ENCODE results near the gene PTRHD1. TPM values are rescaled to one million over a fixed set of nuclear protein-coding genes. Genes with fewer than 3 reads are reported as not detected.

Gene PTRHD1
- total RNA-seq, 4 donors from 2014 or later = 4.7 to 226 (median 22.8) TPM

- H3K36me3 ChIP-seq = no peaks in the 10 kb centered on the region
- no peaks in the 10 kb centered on the region for H3K4me1 ChIP-seq
- intact Hi-C loops (cut with DNase I; ENCODE audit: low total_unique reads) = no loop called here
- H3K27me3 ChIP-seq = no peaks in the 10 kb centered on the region
- H3K4me3 ChIP-seq = no peak overlapping the region
- TF ChIP-seq POLR2A (IDR thresholded peaks at IDR 0.05) (no peak), CTCF (IDR thresholded peaks at IDR 0.05) (no peak)
- no peak for DNase-seq
- H3K27ac ChIP-seq = no peak overlapping the region
- H3K9me3 ChIP-seq = no peaks in the 10 kb centered on the region
Measured at GRCh38 chr2:24785671-24786321, 7.4 kb downstream of the PTRHD1 start.

DNA sequence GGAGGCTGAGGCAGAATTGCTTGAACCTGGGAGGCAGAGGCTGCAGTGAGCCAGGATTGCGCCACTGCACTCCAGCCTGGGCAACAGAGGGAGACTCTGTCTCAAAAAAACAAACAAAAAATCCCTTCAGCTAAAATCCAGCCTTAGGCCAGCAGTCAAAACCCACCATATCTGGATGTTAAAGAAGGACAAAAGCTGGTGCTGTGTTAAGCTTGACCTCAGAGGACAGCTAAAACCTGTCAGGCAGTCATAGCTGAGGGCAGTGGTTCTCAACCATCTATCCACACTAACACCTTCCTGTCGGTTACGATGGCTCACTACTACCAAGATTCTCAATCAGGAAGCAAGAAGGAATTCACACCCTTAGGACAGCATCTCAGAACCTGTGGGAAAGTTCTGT lies 9.6 kb downstream of the PTRHD1 start:
- H3K4me3 ChIP-seq = no peak overlapping the region
- H3K27ac ChIP-seq = no peak overlapping the region
- TF ChIP-seq POLR2A (IDR thresholded peaks at IDR 0.05) (no peak), CTCF (IDR thresholded peaks at IDR 0.05) (no peak)
- no peak for DNase-seq
- no peaks in the 10 kb centered on the region for H3K36me3 ChIP-seq
- H3K4me1 ChIP-seq = no peaks in the 10 kb centered on the region
- H3K9me3 ChIP-seq = no peaks in the 10 kb centered on the region
- intact Hi-C loops (cut with DNase I; ENCODE audit: low total_unique reads) = no loop called here
- no peaks in the 10 kb centered on the region for H3K27me3 ChIP-seq

DNA sequence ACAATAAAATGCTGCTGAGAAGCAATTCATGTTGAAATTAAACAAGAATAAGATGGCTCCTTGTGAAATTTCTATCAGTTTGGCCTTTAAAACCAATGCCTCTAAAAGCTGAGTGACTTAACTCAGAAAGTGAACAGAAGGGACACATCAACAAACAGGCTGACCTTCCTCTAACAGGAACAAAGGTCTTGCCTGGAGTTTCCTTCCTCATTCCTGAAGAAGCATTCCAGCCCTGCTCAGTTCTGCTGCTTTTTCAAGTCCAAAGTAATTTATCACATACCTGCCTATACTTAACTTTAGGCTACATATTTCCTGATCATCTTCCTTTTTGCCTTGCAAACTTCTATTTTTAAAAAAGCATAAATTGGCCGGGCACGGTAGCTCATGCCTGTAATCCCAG lies 14.1 kb downstream of the PTRHD1 start:
- Histone ChIP-seq H3K27me3 (no peaks in the 10 kb centered on the region), H3K4me3 (no peak overlapping the region), H3K36me3 (no peaks in the 10 kb centered on the region), H3K9me3 (no peaks in the 10 kb centered on the region), H3K4me1 (no peaks in the 10 kb centered on the region), H3K27ac (no peak overlapping the region)
- intact Hi-C loops (cut with DNase I; ENCODE audit: low total_unique reads) = no loop called here
- TF ChIP-seq POLR2A (IDR thresholded peaks at IDR 0.05) (no peak), CTCF (IDR thresholded peaks at IDR 0.05) (no peak)
- no peak for DNase-seq

DNA sequence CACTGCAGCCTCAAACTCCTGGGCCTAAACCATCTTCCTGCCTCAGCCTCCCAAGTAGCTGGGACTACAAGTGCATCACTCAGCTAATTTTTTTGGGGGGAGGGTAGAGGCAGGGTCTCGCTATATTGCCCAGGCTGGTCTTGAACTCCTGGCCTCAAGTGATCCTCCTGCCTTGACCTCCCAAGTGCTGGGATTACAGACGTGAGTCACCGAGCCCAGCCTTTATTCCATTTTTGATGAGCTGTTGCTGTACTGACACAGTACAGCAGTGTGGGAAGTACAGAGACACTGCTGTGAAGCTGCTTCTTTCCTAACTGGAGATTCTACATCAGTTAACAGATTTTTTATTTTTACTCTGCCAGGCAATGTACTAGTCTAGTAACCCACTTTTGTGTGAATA lies 18.8 kb downstream of the PTRHD1 start:
- H3K27ac ChIP-seq = no peak overlapping the region
- H3K4me1 ChIP-seq = no peaks in the 10 kb centered on the region
- no peak overlapping the region for H3K4me3 ChIP-seq
- TF ChIP-seq CTCF (IDR thresholded peaks at IDR 0.05) (no peak), POLR2A (IDR thresholded peaks at IDR 0.05) (no peak)
- H3K9me3 ChIP-seq = no peaks in the 10 kb centered on the region
- intact Hi-C loops (cut with DNase I; ENCODE audit: low total_unique reads) = no loop called here
- no peak for DNase-seq
- no peaks in the 10 kb centered on the region for H3K27me3 ChIP-seq
- no peaks in the 10 kb centered on the region for H3K36me3 ChIP-seq

DNA sequence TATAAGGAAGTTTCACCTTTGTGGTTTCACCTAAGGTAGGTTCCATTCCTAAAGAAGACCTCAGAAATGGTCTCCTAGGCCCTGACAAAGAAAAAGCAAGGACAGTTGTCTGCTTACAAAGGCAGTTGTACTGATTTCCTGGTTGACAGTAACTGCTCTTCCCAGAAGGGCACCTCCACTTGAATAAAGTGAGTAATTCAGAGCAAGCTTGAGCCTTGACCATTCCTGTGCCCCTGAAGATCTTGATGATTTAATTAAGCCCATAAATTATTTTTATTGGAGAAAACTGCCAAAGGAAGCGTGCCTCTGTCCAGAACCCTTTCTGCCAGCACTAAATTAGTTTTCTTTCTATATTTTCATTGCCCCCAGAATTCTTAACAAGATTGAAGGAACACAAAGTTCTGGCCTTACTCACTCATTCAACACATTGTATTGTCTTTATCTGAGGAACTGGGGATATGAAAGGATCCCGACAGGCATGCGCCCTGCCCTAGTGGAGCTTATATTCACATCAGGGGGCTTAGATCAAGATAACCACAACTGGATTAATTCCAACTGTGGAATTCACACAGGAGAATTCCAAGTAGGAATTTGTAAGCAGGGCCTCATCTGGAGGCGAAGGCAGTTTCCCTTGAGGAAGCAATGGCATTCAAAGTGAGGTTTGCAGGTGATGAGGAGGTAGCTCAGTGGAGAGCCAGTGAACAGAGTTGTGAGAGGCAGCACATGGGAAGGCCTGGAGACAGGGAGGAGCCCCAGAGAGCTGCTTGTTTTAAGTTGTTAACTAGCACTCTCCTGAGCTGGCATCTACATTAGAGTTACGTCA lies 21.2 kb downstream of the PTRHD1 start:
- H3K4me1 ChIP-seq = no peaks in the 10 kb centered on the region
- intact Hi-C loops (cut with DNase I; ENCODE audit: low total_unique reads) = no loop called here
- no peak for DNase-seq
- H3K4me3 ChIP-seq = no peak overlapping the region
- no peaks in the 10 kb centered on the region for H3K9me3 ChIP-seq
- no peaks in the 10 kb centered on the region for H3K36me3 ChIP-seq
- H3K27ac ChIP-seq = no peak overlapping the region
- TF ChIP-seq CTCF (IDR thresholded peaks at IDR 0.05) (no peak), POLR2A (IDR thresholded peaks at IDR 0.05) (no peak)
- no peaks in the 10 kb centered on the region for H3K27me3 ChIP-seq
